ENCODE results near the gene YAF2. TPM values are rescaled to one million over a fixed set of nuclear protein-coding genes. Genes with fewer than 3 reads are reported as not detected.

YAF2 gene
- total RNA-seq, 1 donor from 2014 or later: 52.5 TPM

DNA sequence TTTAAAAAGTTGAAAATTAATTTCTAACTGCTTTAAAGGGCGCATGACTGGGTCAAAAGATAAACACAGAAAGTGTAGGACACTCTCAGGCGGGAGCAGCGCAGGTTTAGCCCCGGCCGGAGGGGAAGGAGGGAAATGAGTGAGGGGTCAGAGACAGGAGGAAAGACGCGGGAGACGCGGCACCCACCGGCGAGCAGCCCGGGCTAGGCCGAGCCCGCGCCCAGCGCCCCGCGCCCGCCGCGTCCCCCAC is 94.0 kb downstream of the YAF2 start:
- no peak for DNase-seq
- Mint-ChIP-seq H3K27ac (ENCODE audit: unreplicated experiment) (peak overlapping the region; percentile 40), H3K27me3 (ENCODE audit: unreplicated experiment) (peaks cover 7% of the 10 kb centered on the region), H3K4me3 (ENCODE audit: unreplicated experiment) (peak overlapping the region; percentile 95), H3K36me3 (ENCODE audit: unreplicated experiment) (no peaks in the 10 kb centered on the region), H3K4me1 (ENCODE audit: low read depth, unreplicated experiment) (peaks cover 17% of the 10 kb centered on the region), H3K9me3 (ENCODE audit: unreplicated experiment) (peaks cover 6% of the 10 kb centered on the region)
- TF ChIP-seq, protein P1, sequence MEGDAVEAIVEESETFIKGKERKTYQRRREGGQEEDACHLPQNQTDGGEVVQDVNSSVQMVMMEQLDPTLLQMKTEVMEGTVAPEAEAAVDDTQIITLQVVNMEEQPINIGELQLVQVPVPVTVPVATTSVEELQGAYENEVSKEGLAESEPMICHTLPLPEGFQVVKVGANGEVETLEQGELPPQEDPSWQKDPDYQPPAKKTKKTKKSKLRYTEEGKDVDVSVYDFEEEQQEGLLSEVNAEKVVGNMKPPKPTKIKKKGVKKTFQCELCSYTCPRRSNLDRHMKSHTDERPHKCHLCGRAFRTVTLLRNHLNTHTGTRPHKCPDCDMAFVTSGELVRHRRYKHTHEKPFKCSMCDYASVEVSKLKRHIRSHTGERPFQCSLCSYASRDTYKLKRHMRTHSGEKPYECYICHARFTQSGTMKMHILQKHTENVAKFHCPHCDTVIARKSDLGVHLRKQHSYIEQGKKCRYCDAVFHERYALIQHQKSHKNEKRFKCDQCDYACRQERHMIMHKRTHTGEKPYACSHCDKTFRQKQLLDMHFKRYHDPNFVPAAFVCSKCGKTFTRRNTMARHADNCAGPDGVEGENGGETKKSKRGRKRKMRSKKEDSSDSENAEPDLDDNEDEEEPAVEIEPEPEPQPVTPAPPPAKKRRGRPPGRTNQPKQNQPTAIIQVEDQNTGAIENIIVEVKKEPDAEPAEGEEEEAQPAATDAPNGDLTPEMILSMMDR (IDR thresholded peaks at IDR 0.05; ENCODE audit: partially characterized antibody, unreplicated experiment): no peak

DNA sequence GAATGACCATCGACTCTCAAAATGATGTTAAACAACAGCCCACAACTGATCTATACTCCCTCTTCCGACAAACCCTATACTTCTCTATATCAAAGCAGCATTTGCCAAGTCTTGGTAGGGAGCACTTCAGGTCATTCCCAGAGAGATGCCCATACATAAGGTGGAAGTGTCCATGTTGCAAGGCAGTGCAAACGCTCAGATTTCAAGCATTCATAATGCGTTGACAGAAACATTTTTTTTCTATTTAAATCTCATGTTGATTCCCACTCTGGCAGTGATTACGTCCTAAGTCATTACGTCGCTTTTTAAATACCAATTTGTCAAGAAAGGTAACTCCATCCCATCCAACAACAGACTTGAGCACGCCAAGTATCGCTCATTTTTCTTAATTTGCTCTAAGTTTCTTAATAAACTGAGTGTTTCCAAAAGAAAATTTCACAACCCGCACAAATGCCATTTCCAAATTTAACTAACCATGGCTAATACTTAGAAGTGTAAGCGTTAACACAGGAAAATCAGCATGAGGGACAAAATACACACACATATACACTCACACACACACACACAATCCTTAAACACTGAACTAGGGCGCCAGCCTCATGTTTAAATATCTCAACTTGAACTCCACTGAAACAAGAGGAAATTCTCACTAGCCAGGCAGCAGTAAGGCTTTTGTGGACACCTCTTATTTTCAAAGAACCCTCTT is 94.4 kb downstream of the YAF2 start:
- peaks cover 7% of the 10 kb centered on the region for H3K27me3 Mint-ChIP-seq (ENCODE audit: unreplicated experiment)
- TF ChIP-seq, protein P1 (IDR thresholded peaks at IDR 0.05; ENCODE audit: partially characterized antibody, unreplicated experiment): no peak
- peak overlapping the region; percentile 40 for H3K27ac Mint-ChIP-seq (ENCODE audit: unreplicated experiment)
- no peak for DNase-seq
- peak overlapping the region; percentile 95 for H3K4me3 Mint-ChIP-seq (ENCODE audit: unreplicated experiment)
- no peaks in the 10 kb centered on the region for H3K36me3 Mint-ChIP-seq (ENCODE audit: unreplicated experiment)
- H3K9me3 Mint-ChIP-seq (ENCODE audit: unreplicated experiment): peaks cover 6% of the 10 kb centered on the region
- H3K4me1 Mint-ChIP-seq (ENCODE audit: low read depth, unreplicated experiment): peaks cover 17% of the 10 kb centered on the region

DNA sequence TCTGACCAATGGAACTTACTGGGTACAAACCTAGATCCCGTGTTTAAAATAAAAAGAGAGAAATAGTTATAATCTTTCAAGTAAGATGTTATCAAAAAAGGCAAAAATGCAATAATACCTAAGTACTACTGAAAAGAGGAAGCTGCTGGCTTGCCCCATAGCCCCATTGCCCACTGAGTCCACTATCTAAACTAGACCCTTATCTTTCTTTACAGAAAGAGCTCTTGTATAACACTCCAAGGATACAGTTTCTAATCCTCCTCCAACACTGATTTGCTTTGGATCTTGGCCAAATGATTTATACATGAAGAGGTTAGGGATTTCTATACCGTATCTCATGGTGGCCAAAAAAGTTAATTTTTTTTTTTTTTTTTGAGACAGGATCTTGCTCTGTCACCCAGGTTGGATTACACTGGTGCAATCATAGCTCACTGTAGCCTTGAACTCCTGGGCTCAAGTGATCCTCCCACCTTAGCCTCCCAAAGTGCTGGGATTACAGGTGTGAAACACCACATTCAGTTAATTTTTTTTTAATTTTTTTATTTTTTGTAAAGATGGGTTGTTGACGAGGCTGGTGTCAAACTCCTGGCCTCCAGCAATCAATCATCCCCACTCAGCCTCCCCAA is 96.0 kb downstream of the YAF2 start:
- Mint-ChIP-seq H3K36me3 (ENCODE audit: unreplicated experiment) (no peaks in the 10 kb centered on the region), H3K27me3 (ENCODE audit: unreplicated experiment) (peaks cover 7% of the 10 kb centered on the region), H3K4me1 (ENCODE audit: low read depth, unreplicated experiment) (peaks cover 17% of the 10 kb centered on the region), H3K4me3 (ENCODE audit: unreplicated experiment) (no peak overlapping the region), H3K27ac (ENCODE audit: unreplicated experiment) (no peak overlapping the region), H3K9me3 (ENCODE audit: unreplicated experiment) (peaks cover 6% of the 10 kb centered on the region)
- TF ChIP-seq, protein P1 (IDR thresholded peaks at IDR 0.05; ENCODE audit: partially characterized antibody, unreplicated experiment): no peak
- no peak for DNase-seq

DNA sequence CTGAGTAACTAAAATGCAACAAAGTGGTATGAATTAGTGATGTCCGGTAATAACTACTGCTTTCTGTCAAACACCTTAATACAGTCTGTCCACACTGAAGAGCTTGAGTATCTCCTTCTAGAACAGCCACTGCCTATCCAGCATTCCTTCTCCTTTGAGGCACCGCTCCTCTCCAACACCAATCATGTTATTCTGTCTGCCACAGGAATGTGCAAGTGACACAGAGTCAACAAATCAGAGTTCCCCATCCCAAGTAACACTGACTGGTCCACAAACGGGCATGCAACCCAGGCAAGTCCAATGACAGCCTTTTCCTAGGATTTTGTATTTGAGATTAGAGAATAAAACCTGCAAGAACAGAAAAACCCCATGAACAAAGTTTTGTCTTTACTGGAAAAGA is 97.1 kb downstream of the YAF2 start:
- TF ChIP-seq, protein P1 (IDR thresholded peaks at IDR 0.05; ENCODE audit: partially characterized antibody, unreplicated experiment): no peak
- peaks cover 7% of the 10 kb centered on the region for H3K27me3 Mint-ChIP-seq (ENCODE audit: unreplicated experiment)
- H3K4me3 Mint-ChIP-seq (ENCODE audit: unreplicated experiment): no peak overlapping the region
- H3K9me3 Mint-ChIP-seq (ENCODE audit: unreplicated experiment): peaks cover 6% of the 10 kb centered on the region
- peaks cover 16% of the 10 kb centered on the region for H3K4me1 Mint-ChIP-seq (ENCODE audit: low read depth, unreplicated experiment)
- no peaks in the 10 kb centered on the region for H3K36me3 Mint-ChIP-seq (ENCODE audit: unreplicated experiment)
- no peak for DNase-seq
- no peak overlapping the region for H3K27ac Mint-ChIP-seq (ENCODE audit: unreplicated experiment)

DNA sequence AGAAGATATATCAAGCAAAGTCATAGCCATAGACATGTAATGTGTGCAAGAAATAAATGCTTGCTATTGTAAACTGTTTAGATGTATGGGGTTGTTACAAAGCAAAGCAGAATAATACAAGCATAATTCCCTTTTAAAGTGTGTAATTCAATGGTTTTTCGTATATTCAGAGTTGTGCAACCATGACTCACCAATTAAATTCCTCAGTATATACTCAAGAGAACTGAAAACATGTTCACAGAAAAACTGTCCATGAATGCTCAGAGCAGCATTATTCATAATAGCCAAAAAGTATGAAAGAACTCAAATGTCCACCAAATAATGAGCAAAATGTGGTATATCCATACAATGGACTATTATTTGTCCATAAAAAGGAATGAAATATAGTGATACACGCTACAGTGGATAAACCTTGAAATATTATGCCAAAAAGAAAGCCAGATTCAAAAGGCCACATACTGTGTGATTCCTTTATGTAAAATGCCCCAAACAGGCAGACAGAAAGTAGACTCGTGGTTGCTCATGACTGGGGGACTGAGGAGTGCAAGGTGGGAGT is 102.7 kb downstream of the YAF2 start:
- H3K4me1 Mint-ChIP-seq (ENCODE audit: low read depth, unreplicated experiment): no peaks in the 10 kb centered on the region
- no peaks in the 10 kb centered on the region for H3K36me3 Mint-ChIP-seq (ENCODE audit: unreplicated experiment)
- H3K27ac Mint-ChIP-seq (ENCODE audit: unreplicated experiment): no peak overlapping the region
- TF ChIP-seq, protein P1 (IDR thresholded peaks at IDR 0.05; ENCODE audit: partially characterized antibody, unreplicated experiment): no peak
- H3K9me3 Mint-ChIP-seq (ENCODE audit: unreplicated experiment): no peaks in the 10 kb centered on the region
- DNase-seq: no peak
- no peak overlapping the region for H3K4me3 Mint-ChIP-seq (ENCODE audit: unreplicated experiment)
- H3K27me3 Mint-ChIP-seq (ENCODE audit: unreplicated experiment): peaks cover 2% of the 10 kb centered on the region

Data from glutamatergic neuron (in vitro differentiated cells).